Cardiac muscle cell (in vitro differentiated cells and primary cell): ENCODE data around the gene CPOX. TPM values are rescaled to one million over a fixed set of nuclear protein-coding genes. Genes with fewer than 3 reads are reported as not detected.

Experiments used
- DNase-seq, 2 donors: peaks; one replicate each; pipeline versions ENCODE4 v3.0.0 to v3.0.0-alpha.2; 2010 to 2017; ENCODE audit warnings: low read depth in 1 of 2, low spot score in 1 of 2
- H3K27ac ChIP-seq: fragments of 200-600 bp; sonication (generic); 2 replicates; pipeline ENCODE4 v1.5.1; 2016
- H3K27me3 ChIP-seq: fragments of 200-600 bp; sonication (generic); 2 replicates; pipeline ENCODE4 v1.6.0; 2016; ENCODE audit warnings: control low read depth
- H3K36me3 ChIP-seq: fragments of 200-600 bp; sonication (generic); 2 replicates; pipeline ENCODE4 v1.5.1; 2016; ENCODE audit warnings: control low read depth
- H3K4me1 ChIP-seq: fragments of 200-600 bp; sonication (generic); 2 replicates; pipeline ENCODE4 v1.8.1; 2017; ENCODE audit warnings: low read depth, mild to moderate bottlenecking, mixed run types
- H3K4me3 ChIP-seq: fragments of 200-600 bp; sonication (generic); 2 replicates; pipeline ENCODE4 v1.5.1; 2016; ENCODE audit warnings: mild to moderate bottlenecking
- H3K9me3 ChIP-seq: fragments of 200-600 bp; sonication (generic); 2 replicates; pipeline ENCODE4 v1.5.1; 2017; ENCODE audit warnings: low read depth, mild to moderate bottlenecking, control low read depth
- polyA plus RNA-seq: library from polyadenylated mRNA; unstranded; fragments of >200 nt; fragmentation: Nextera tagmentation; extraction: Ambion mirVana; gene quantifications from 2 replicates; pipeline ENCODE4 v1.2.1, GENCODE V29; 2016
- total RNA-seq: library from RNA; depleted of rRNA; stranded (reverse); fragments of >200 nt; gene quantifications from 2 replicates; pipeline ENCODE4 v1.2.3, GENCODE V29; 2016
- TF ChIP-seq, protein P1 (sequence below): IDR thresholded peaks from 2 replicates; pipeline ENCODE4 v1.5.1; 2012; ENCODE audit warnings: low read depth, mild to moderate bottlenecking, low read length

Gene CPOX
- total and polyA plus RNA-seq, 2 experiments from 2014 or later: 10.5 to 45.0 TPM

DNA sequence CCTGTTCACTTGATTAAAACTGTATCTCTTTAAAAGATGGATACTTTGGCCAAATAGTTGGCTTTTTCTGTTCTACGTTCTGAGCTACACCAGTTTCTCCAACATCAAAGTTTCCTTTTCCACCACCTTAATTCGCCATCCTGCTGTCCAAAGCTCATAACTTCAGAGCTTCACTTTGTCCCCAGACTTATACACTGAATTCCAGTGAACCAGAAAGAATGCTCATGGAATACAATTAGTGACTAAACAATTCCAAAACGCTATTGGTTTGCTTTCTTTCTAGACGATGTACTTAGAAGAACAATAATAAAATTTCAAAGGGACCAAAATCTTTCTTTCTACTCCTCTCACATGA, 38.4 kb downstream of the CPOX start:
- no peak overlapping the region for H3K4me3 ChIP-seq
- no peaks in the 10 kb centered on the region for H3K4me1 ChIP-seq
- H3K27ac ChIP-seq: no peak overlapping the region
- H3K36me3 ChIP-seq: no peaks in the 10 kb centered on the region
- no peak for DNase-seq
- TF ChIP-seq, protein P1, sequence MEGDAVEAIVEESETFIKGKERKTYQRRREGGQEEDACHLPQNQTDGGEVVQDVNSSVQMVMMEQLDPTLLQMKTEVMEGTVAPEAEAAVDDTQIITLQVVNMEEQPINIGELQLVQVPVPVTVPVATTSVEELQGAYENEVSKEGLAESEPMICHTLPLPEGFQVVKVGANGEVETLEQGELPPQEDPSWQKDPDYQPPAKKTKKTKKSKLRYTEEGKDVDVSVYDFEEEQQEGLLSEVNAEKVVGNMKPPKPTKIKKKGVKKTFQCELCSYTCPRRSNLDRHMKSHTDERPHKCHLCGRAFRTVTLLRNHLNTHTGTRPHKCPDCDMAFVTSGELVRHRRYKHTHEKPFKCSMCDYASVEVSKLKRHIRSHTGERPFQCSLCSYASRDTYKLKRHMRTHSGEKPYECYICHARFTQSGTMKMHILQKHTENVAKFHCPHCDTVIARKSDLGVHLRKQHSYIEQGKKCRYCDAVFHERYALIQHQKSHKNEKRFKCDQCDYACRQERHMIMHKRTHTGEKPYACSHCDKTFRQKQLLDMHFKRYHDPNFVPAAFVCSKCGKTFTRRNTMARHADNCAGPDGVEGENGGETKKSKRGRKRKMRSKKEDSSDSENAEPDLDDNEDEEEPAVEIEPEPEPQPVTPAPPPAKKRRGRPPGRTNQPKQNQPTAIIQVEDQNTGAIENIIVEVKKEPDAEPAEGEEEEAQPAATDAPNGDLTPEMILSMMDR: no peak
- peaks cover 4% of the 10 kb centered on the region for H3K27me3 ChIP-seq
- H3K9me3 ChIP-seq: no peaks in the 10 kb centered on the region

DNA sequence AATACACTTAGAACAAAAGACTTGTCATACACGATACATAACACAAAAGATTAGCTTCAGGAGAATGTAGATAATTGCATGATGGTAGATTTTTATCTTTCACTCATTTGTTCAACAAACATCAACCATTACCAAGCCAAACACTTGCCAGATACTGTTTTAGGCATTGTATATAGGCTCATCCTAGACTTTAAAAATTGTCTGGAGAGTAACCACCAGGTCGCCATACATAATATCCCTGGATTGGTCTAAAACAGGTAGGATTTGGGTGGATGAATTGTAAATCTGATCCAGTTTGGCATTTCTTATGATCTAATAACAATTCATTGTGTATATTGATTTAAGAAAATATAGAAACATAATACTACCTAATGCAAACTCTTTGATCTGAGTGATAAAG, 38.8 kb downstream of the CPOX start:
- TF ChIP-seq, protein P1: no peak
- H3K27me3 ChIP-seq: peaks cover 4% of the 10 kb centered on the region
- no peaks in the 10 kb centered on the region for H3K4me1 ChIP-seq
- H3K4me3 ChIP-seq: no peak overlapping the region
- DNase-seq: no peak
- no peaks in the 10 kb centered on the region for H3K36me3 ChIP-seq
- no peak overlapping the region for H3K27ac ChIP-seq
- no peaks in the 10 kb centered on the region for H3K9me3 ChIP-seq

DNA sequence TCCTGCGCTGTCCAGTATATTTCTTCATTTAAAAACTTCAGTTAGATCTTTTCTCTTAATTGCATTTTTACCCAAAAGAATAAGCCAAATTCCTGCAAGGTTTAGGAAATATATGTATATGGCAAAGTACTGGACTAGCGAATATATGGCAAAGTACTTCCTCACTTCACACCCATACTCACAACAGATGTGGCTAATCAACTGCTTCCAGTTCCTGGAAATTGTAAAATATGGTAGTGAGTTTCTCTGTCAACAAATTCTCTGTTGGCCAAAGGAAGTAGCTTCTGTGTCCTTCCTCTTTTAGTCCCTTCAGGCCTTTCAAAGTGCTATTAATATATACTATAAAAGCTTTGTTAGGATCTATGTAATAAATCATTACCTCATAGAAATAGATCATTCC, 39.7 kb downstream of the CPOX start:
- TF ChIP-seq, protein P1: no peak
- peaks cover 4% of the 10 kb centered on the region for H3K27me3 ChIP-seq
- H3K4me3 ChIP-seq: no peak overlapping the region
- no peaks in the 10 kb centered on the region for H3K36me3 ChIP-seq
- H3K9me3 ChIP-seq: no peaks in the 10 kb centered on the region
- no peak for DNase-seq
- no peaks in the 10 kb centered on the region for H3K4me1 ChIP-seq
- no peak overlapping the region for H3K27ac ChIP-seq

DNA sequence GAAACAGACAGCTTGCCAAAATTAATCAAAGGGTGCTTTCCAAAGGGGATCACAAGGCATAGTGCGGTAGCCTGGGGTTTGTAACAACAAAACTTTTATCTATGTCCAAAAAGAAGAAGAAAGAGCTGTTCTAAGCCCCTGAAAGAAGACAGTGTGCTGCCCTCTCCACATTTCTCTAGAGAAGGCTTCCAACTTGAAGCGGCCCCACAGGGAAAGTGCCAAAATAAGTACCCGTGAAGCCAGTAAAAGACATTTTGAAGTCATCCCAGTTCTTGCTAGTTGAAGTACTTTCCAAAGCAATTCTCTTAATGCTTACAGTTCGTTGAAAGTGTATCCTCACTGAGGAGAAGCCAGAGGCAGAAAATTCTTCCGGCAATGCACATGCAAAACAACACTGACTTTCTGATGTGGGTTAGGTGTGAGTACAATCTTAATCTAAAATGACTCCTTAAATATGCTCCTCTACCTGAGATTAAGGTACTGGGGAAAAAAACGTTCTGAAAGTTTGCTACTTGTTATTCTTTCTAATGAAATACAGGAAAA, 40.3 kb downstream of the CPOX start:
- no peak overlapping the region for H3K4me3 ChIP-seq
- no peaks in the 10 kb centered on the region for H3K9me3 ChIP-seq
- DNase-seq: no peak
- H3K4me1 ChIP-seq: no peaks in the 10 kb centered on the region
- TF ChIP-seq, protein P1: no peak
- H3K36me3 ChIP-seq: no peaks in the 10 kb centered on the region
- H3K27ac ChIP-seq: no peak overlapping the region
- H3K27me3 ChIP-seq: peaks cover 4% of the 10 kb centered on the region

DNA sequence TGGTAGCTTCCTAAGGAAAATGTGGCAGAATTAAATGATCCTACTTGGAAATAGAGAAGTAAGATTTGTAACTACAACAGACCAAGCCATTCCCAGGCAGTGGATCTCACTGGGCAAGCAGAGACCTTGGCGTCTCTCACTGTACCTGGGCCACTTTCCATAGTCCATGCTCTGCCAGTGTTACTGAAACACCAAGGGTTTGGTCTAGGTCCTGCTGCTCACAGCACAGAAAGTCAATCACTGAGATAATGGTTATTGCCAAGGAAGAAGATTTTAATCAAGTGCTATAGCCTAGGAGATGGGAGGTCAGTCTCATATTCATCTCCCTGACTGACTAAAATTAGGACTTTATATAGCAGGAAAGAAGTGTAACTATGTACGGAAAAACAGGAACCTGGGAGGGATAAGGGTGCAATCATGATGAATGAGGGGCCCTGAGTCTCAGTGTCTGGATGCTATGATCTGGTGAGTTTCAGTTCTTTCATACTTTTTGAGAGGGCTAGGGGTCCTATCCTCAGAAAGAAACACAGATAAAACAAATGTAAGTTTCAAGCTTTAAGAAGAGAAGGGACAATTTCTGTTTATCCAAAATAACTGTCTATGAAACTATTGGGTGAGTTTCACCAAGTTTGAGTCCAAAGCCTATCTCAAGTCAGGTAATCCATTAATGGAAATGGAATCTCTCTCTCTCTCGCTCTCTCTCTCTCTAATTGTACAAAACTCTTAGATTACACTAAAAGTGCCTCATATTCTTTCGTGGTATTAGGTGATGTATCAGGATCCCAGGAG, 41.0 kb downstream of the CPOX start:
- Histone ChIP-seq H3K4me1 (no peaks in the 10 kb centered on the region), H3K27ac (no peak overlapping the region), H3K9me3 (no peaks in the 10 kb centered on the region), H3K4me3 (no peak overlapping the region), H3K27me3 (no peaks in the 10 kb centered on the region), H3K36me3 (no peaks in the 10 kb centered on the region)
- DNase-seq: no peak
- TF ChIP-seq, protein P1: no peak
